ENCODE data around the gene AMER3.

AMER3 gene

DNA sequence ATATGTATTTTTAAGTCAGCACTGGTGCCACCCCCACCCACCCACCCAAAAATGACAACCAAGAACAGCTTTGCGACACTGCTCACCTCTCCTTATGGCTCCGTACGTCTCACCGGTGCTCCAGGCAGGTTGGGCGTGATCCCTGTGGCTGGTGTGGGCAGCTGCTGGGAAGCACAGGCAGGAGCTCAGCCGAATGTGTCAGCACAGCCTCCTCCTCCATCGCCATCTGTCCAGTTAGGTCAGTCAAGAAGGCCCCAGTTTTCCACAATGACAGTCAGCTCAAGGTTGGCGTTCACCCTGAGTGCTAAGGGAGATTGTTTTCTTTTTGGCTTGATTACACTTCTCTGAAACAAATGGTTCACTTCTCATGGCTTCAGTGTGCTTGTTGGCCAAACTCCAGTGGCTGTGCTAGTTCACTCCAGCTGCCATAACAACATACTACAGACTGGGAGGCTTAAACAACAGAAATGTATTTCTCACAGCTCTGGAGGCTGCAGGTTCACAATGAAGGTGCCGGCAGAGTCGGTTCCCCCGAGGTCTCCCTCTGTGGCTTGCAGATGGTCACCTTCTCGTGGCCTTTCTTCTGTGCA lies 30.2 kb downstream of the AMER3 start:
- DNase-seq = no peak

DNA sequence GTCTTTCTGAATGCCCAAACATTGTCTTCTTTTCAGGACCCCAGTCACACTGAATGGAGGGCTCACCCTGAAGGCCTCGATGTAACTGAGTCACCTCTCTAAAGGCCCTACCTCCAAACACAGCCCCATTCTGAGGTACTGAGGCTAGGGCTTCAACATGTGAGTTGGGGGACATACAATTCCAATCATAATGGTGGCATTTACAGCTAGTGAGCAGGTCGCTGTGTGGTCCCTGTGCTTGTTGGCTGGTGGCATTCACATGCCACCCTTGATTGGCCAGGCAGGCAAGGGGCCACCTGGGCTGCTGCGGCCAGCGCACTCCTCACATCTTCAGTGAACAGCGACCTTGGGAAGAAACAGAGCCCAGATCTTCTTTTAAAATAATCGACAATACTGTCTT lies 30.7 kb downstream of the AMER3 start:
- no peak for DNase-seq

GRCh38 chr2:130787841-130788240 lies 32.5 kb downstream of the AMER3 start:
- no peak for DNase-seq

- DNase-seq = no peak
Measured at GRCh38 chr2:130790312-130790711, 35.0 kb downstream of the AMER3 start.

GRCh38 chr2:130790804-130791616 lies 35.7 kb downstream of the AMER3 start:
- no peak for DNase-seq

DNA sequence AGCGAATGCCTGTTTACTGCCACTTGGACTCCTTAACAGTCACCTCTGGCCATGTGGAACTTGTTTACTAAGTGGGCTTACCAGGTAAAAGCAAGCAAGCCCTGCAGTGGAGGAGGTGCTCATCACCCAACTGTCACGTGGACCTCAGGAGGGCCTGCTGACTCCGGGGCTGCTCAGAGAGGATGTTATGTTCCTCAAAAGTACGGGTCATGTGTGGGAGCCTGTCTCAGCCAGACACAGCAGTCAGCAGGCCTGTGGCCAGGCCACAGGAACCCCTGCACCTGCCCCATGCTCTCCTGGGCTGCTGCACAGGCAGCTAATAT lies 36.2 kb downstream of the AMER3 start:
- no peak for DNase-seq

DNA sequence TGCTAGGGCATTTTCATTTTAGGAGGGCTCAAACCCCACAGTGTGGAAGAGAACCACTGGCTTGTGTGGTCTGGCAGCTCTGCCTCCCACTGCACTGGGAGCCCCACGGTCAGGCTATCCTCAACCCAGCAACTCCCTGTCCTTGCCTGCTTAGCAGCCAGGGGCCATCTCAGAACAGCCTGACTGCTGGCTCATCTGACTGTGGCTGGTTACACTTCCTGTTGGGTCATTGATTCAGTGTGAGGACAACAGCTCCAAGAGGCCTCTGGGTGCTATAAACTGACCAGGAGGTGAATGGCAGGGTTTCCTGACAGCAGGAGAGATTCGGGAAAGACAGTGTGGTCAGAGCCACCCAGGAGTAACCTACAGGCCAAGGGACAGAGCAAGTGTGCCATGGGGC lies 40.1 kb downstream of the AMER3 start:
- DNase-seq = no peak

GRCh38 chr2:130796290-130796689 lies 41.0 kb downstream of the AMER3 start:
- peak; percentile 34 for DNase-seq

GRCh38 chr2:130797493-130798435 lies 42.4 kb downstream of the AMER3 start:
- DNase-seq = peak; percentile 96

DNA sequence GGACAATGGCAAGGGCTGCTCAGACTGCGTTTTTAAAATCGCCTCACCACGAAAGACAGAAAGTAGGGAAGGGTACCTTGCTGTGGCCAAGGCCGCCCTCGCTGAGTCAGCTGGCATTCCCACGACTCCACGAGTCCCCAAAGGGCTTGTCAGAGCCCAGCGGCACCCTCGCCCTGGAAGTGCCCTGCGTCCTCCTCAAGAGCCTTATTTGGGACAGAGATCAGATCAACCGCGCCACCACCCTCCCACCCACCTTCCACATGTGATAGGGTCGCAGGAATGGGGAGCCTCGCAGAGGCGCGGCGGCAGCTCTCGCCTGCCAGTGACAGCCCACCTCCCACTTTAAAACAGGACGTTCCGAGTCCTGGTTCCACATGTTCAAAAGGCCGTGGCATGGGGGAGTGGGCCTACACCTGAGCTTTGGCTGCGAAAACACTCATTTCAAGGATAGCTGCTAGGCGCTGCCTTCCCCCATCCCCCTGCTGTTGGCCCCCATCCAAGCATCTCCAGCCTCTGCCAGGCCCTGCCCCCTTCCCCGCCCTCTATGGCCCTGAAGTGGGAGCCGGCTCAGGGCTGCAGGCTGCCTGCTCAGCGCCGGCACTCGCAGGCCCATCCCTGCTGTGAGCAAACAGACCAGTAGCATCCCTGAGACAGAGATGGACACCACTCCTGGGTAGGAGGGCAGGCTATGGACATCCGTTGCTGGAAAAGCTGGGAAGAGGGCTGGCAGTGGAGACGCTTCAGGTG lies 43.3 kb downstream of the AMER3 start:
- no peak for DNase-seq

GRCh38 chr2:130799295-130799694 lies 44.0 kb downstream of the AMER3 start:
- no peak for DNase-seq

- no peak for DNase-seq
Measured at GRCh38 chr2:130805613-130806012, 50.3 kb downstream of the AMER3 start.

DNA sequence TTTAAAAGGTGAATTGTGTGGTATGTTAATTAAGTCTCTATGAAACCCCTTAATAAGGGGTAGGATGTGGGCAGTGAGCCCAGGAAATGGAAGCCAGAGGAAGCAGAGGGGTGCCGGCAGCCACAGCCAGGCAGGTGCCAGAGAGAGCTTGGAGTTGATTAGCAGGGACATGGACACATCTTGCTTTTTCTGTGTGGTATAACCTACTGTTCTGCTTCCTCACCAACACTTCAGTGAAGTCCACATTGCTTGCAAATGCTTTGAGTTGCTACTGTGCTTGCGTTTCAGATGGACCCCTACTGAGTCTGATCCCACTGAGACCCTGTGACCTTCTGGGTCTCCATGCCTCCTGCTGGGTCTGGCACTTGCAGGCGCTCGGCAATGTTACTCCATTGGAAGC lies 51.0 kb downstream of the AMER3 start:
- DNase-seq = no peak

DNA sequence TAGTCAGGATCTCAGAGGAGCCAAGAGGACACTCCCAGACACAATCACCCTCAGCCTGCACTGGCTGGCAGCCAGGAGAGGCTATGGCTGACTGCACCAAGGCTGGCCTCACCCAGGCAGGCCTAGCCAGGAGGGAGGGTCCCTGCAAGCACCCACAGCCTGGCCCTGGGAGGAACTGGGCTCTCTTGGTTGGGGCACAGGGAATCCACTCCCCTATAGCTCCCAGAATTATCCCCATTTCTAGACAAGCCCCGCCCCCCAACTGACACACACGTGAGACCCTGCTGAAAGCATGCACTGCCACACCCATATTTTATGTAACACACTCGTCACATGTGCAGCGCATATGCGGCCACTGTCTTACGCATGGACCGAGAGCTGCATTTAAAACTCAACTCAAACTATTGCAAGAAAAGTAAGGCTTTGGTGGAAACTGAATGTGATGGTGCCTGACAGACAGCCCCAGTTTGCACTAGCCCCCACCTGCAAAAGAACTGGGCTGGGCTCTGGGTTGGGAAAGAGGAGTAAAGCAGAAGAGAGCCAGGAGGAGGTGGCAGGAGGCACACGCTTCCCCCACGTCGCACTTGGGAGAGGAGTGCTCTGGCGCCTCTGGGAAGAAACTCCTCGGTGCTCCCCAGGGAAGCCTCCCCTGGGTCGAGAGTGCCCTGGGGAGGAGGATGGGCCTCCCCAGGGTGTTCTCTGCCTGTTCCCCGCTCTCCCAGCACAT lies 52.5 kb downstream of the AMER3 start:
- DNase-seq = no peak

DNA sequence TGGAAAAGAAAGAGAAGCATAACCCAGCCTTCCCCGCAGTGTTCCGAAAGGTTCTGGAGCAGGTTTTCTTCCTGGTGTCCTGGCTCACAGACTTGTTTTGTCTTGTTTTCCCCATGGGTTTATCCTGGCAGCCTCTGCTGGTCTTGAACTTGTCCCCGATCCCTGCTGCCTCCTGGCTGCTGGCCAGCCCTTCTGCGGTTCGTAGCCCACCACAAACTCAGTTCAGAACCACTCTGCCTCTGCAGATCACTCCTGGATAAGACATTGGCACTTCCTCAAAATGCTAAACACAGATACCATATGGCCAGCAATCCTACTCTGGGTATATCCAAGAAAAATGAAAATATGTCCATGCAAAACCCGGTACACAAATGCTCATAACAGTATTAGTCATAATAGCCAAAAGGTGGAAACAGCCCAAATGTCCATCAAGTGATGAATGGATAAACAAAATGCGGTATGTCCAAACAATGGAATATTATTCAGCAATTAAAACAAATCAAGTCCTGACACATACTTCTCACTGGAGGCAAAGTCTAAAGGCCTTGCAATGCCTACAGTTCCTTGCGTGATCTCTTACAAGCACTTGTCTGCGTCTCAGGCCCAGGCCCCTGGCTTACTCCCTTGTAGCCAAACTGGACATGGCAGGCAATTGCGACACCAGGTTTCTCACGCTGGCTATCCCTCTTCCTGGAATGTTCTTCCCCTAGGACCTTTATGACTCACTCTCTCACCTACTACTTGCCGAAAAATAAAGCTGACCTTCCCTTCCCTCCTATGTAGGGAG lies 53.3 kb downstream of the AMER3 start:
- DNase-seq = no peak

GRCh38 chr2:130810490-130810889 lies 55.1 kb downstream of the AMER3 start:
- no peak for DNase-seq

DNA sequence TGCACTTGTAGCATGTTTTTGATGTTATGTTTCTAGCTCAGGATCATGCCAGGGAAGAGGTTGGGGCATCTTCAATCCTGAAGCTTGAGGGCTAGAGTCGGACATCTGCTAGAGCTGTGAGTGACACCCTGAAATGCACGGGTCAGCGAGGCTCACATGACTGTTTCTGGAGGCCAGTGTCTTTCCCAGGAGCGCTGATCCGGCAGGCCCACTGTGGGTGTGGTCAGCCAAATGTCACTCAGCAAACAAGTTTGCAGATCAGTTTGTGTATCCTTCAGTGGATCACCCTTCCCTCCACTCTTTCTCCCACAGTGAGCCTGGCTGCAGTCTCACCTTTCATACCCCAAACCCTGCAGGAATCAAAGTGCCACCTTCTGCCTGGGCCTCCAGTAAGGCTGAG lies 58.4 kb downstream of the AMER3 start:
- no peak for DNase-seq

GRCh38 chr2:130814931-130815680 lies 59.8 kb downstream of the AMER3 start:
- no peak for DNase-seq

All from stimulated activated CD8-positive, alpha-beta memory T cell treated with anti-CD3 and anti-CD28 coated beads, Interleukin-4, amount 100 ng/mL, for 48 hours (primary cell).